Mesenteric fat pad (tissue), 1 donor: ENCODE results near the gene FOXD4L5. TPM values are rescaled to one million over a fixed set of nuclear protein-coding genes. Genes with fewer than 3 reads are reported as not detected.
"Not testable (repeated sequence)": the region's sequence is repeated elsewhere in the genome, so short reads cannot be mapped to it uniquely, and the experiment has no call there.

Experiments used
- DNase-seq: peaks from one replicate; pipeline ENCODE4 v3.0.0-alpha.2; 2020; ENCODE audit warnings: low spot score
- long read RNA-seq: library from polyadenylated mRNA; unstranded; transcript quantifications from one replicate; pipeline ENCODE4 v2.0.0, GENCODE V29; 2020
- total RNA-seq: library from RNA; stranded (reverse); fragmentation: NEBNext Ultra II Directional; extraction: Animal tissue kit (Norgen Biotek cat#: 25700); gene quantifications from one replicate; pipeline ENCODE4 v1.2.1, GENCODE V29; 2021
- donor health status: DM: yes; HTN: yes; CAD: no.

Gene FOXD4L5
- total RNA-seq, result not detected
- long read RNA-seq, result 0 reads

- DNase-seq, result not testable (repeated sequence)
Measured at GRCh38 chr9:65285109-65285508, at the start of gene FOXD4L5. TSS of gene FOXD4L5 (minus strand) at chr9:65285209. CDS start at chr9:65284377, 832 bp downstream.

- peak; percentile 45 for DNase-seq
Measured at GRCh38 chr9:65283943-65284342, 1.1 kb downstream of the FOXD4L5 start.

GRCh38 chr9:65282976-65283375 is 2.0 kb downstream of the FOXD4L5 start:
- not testable (repeated sequence) for DNase-seq
